SHP77 treated with DMSO at 0.1 percent for 48 hours (cell line): ENCODE data around the gene CCR5.
"Not testable (repeated sequence)": the region's sequence is repeated elsewhere in the genome, so short reads cannot be mapped to it uniquely, and the experiment has no call there.

ENCODE experiments used
- DNase-seq: peaks from one replicate; lab custom pipeline; 2025; lab: John Stamatoyannopoulos, UW

CCR5 gene

DNA sequence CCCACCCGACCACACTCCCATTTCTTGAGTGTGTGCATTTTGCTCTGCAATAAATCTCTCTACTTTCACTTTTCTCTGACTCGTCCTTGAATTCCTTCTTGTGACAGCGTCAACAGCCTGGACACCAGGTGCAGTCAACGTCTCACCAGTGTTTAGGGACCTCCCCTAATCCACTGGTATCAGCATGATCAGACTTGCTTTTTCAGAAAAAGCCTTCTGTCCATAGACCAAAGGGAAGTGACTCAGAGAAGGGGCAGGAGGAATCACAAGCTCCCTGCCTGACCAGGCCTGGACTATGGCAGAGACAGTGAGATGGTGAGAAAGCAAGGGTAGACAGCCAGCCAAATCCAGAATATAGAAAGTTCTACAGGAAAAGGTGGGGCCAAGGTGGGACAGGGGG is 15.5 kb downstream of the CCR5 start:
- no peak for DNase-seq

DNA sequence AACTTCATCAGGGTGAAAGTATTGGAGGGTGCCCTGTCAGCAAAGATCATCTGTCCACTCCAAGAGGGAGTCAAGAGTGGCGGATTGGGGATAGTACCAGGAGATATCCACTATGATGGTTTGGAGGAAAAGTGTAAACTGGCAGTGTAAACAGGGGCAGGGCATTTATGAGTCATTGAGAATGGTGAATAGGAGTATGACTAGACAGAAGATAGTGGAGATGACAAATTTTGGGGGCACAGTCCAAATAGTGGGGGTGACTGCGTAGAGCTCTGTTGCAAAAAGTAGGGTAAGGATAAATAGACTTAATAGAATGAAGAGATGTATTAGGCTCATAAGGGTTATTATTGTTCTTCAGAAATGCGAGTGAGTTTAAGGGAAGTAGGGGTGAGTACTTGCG is 18.1 kb downstream of the CCR5 start:
- DNase-seq: not testable (repeated sequence)

DNA sequence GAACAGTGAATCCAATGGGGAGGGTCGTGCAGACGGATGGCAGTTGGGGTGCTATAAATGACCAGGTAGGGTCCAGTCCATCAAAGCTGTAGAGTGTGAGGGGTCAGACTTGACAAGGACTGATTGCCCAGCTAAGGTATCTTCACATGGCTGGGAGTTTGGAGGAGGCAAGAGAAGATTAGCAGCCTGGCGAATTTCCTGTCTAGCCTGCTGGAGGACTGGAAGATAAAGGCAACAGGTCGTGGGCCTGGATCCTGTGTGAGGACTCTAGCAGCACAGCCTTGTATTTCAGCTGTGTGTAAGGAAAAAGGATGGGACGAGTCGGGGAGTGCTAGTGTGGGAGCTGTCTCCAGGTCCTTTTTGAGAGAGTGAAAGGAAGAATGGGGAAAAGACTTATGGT is 18.6 kb downstream of the CCR5 start:
- no peak for DNase-seq

DNA sequence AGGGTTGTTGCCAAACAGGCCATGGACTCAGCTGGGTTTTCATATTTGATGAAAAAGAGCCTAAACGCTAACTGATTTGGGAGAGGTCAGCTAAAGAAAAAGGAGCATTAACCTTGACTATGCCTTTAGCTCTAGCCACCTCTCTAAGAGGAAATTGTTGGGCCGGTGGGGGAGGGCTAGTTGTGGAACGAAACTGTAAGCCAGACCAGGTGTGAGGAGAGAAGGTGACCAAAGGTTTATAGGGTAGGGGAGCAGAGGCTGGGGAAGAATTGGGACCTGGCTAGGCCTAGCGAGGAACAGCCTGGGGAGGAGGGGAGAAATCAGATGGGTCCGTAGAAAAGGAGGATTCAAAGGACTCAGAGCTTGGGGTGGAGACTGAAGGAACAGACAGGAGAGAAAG is 20.8 kb downstream of the CCR5 start:
- not testable (repeated sequence) for DNase-seq

DNA sequence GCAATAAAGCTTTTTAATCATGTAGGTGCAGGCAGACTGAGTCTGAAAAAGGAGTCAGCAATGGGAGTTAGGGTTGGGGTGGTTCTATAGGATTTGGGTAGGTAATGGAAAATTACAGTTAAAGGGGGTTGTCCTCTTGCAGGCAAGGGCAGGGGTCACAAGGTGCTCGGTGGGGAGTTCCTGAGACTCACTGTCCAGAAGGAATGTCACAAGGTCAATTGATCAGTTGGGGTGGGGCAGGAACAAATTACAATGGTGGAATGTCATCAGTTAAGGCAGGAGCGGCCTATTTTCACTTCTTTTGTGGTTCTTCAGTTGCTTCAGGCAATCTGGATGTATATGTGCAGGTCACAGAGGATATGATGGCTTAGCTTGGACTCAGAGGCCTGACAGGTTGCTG is 22.3 kb downstream of the CCR5 start:
- no peak for DNase-seq

DNA sequence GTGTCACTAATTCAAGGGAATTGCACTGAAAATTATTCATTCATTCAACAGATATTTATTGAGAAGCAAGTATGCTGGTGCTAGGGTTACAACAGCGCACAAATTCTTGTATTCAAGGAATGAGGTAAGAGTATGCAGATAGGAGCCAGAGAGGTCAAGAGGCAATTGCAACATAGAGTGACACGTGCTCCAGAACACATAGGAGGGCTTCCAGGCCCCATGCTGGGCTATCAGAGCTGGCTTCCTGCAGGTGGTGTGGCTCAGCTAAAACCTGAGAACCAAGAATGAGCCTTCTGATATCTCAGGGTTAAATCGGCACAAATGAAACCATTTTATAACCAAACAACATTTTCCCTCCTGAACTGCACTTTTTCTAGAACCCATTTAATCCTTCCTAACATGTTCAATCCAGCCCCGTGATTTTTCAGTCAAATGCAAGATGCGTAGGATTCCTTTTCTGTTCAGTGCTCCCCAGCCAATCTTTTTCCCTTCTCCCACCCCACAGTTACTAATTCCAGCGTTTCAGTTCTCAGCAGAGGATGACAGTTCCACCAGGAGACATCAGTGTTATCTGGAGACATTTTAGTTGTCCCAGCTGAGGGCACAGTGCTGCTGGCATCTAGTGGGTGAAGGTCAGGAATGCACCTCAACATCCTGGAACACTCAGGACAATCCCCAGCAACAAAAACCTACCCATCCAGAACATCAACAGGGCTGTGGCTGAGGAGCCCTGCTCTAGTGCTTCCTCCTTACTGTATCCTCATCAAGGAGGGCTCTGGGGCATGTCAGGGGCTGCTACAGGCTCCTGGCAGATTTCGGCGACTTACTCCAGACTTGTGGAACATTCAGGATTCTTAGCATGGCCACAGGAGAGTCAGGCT is 23.0 kb downstream of the CCR5 start:
- no peak for DNase-seq

DNA sequence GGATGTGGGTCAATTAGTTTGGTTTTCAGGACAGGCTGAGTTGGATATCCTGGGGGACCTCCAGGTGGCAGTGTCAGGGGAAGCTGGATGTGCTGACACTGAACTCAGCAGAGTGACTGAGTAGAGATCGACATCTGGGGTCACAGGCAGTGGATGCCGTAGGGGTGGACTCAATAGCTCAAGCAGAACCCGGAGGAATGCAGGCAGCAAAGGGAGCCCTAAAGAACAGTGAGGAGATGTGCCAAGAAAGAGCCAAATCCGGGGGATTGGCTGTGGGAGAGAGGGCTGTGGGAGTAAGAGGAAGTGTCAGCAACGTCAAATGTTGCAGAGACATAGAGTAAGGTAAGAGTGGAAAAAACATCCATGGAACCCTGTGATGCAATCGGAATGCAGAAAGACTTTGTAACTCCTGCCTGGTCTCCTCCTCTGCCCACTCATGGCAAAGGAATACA is 24.5 kb downstream of the CCR5 start:
- DNase-seq: no peak

DNA sequence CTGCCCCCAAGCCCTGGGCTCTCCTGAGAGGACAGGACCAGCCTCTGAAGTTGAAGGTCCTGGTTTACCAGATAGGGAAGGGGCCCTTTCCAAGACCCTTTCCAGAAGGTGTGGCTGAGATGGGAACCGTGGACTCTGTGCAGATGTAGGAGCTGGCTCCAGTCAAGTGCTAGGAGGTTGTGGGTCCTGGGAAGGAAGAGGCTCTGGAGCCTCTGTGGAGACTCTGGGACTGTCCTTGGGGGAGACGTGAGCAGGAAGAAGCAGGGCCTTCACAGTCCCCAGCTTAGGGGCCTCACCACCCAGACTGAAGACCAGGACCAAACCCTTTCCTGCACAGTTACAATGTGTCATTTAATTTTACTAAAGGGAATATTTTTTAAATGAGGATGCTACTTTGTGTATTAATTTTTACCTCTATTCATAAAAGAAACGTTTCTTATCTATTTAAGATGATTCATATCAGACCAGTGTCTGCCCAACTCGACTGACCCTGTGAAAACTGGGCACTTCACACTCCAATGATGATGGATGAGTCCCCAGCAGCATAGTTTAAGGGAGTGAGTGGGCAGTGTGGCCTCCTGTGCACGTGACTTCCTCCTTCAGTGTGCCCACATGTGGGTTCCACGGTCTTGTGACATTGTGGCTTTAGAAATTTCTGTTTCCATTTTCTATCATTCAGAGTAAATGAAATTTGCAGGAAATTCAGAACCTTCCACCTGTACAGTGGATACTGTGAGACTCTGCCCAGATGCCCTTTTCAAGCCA is 25.2 kb downstream of the CCR5 start:
- no peak for DNase-seq

DNA sequence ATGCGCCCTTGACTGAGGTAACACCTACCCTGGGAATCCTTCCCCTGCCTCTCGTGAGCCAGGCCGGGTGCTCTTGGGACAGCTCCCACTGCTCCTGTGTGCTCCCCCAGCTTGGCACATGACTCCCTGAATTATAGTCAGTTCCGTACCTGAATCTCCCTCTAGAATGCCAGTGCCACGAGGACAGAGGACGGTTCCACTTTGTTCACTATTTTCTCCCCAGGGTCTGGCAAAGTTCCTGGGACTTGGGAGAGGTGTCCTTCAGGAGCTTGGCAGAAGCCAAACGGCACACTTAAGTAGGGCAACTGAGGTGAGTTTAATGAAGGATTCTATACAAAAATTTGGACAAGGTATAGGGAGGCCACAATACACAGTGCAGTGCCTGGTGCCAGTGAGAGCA is 26.4 kb downstream of the CCR5 start:
- DNase-seq: no peak

DNA sequence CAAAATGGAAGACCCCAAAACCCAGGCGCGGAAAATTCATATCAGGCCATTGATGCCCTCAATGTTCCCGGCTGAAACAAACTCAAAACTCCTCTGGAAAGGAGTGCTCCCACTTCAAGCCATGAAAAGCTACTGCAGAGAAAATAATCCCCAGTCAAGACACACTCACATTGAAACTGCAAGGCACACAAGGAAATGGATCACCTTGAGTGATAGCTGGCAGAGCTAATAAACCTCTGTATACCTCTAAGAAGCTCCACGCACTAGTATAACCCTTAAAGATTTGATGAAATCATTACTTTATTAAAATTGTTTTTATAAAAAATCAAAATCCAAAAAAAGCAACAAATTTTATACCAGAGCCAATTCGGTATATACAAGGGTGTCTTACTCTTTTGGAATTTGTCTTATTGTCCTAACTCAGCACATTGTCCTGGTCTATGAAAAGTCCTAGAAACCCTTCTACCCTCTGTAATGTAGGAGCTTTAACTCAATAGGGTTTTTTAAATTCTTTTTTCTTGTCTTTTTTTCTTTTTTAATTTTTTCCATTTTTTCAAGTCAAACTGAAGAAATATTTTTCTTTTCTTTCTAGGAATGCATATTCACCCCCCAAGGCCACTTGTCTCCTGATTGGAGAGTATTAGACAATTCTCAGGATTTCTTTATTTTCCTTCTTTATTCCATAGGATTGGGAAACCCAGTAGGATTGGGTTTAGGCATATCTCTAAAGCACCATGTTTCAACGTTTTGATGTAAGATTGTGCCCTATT is 27.6 kb downstream of the CCR5 start:
- DNase-seq: no peak

DNA sequence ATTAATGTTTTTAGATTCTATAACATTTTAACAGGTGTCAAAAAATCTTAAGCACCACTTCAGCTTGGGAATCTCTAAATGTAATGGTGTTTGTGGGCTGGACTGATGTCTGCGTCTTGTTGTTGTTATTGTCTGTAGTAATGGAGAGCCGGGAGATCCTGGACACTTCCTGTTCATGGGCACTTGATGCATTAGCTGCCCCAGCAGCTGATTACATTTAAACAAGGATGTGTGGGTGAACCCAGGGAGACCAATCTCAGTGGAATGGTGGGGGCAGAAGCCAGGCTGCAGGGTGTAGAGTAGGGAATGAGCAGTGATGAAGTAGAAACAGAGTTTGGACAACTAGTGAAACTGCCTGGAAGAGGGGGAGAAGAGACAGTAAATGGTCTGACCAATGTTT is 28.4 kb downstream of the CCR5 start:
- no peak for DNase-seq

DNA sequence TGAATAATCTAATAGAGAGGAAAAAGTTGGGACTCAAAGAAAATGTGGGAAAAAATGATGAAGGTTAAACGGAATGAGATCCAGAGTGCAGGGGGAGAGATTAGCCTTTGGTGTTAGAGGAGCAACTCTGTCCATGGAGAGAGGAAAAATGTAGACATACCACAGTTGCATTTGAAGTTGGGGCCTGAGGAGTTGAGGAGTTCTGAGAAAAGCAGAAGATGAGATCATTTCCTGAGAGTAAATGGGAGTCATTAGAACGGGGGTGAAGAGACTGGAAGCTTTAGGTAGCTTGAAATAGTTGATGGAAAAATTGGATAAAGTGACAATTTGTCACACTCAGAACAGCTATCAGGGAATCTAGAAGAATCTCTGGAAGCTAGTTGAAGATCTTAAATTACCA is 28.8 kb downstream of the CCR5 start:
- no peak for DNase-seq

DNA sequence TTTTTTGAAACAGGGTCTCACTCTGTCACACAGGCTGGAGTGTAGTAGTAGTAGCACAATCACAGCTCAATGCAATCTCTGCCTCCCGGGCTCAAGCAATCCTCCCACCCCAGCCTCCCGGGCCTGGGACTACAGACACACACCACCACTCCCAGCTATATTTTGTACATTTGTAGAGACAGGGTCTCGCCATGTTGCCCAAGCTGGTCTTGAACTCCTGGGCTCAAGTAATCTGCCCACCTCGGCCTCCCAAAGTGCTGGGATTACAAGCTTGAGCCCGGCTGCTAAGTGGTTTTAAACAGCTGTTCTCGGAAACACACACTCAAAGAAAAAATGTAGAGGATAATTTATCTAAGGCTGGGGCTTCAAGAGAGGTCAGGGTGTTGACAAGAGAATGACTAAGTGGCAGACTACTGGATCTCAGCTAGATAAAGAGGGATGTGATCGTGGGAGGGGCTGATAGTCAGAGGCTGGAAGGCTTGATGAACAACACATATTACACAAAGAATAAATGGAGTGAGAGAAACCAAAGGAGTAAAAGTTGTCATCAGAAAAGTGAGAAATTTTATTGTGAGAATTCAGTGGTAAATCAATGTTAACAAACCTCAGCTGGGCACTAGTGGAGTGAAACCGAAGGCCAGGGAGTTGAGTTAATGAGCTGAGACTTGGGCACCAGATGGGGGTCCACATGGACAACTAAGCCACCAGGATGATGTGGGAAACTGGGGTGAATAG is 29.4 kb downstream of the CCR5 start:
- no peak for DNase-seq

DNA sequence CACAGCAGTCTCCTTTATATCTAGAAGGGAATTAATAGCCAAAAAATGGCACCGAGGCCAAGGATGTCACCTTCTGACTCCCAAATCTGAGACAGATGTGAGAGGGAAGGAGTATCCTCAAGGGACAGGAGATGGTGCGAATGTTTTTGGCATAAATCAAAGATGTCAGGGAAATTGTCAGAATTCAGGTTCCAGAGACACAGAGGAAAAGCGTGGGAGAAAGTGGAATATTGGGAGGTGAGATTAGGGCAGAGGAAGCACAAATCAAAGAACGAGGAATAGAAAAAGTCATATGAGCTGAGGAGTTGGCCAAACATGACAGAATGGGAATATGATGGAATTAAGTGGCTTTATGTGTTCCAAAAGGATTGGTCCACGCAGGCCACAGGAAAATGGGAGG is 30.1 kb downstream of the CCR5 start:
- no peak for DNase-seq

DNA sequence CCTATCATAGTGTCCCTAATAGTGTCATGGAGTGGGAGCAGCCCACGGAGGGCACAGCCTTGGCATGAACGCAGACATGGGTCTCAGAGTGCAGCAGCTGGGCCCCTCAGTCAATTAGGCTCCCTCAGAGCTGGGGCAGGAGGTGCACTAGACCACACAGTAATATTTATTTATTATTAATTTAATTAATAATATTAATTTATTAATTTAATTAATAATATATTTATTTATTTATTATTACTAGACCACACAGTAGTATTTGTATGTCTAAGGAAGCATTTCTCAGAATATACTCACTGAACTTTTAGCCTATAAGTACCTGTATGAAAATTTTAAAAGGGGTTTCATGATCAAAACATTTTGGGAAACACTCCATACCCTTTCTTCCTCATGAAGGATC is 30.8 kb downstream of the CCR5 start:
- no peak for DNase-seq

DNA sequence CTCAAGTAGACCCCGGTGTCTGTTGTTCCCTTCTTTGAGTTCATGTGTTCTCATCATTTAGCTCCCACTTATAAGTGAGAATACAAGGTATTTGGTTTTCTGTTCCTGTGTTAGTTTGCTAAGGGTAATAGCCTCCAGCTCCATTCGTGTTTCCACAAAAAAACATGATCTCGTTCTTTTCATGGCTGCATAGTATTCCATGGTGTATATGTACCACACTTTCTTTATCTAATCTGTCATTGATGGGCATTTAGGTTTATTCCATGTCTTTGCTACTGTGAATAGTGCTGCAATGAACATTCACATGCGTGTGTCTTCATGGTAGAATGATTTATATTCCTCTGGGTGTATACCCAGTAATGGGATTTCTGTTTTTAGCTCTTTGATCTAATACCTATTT is 32.2 kb downstream of the CCR5 start:
- DNase-seq: not testable (repeated sequence)

DNA sequence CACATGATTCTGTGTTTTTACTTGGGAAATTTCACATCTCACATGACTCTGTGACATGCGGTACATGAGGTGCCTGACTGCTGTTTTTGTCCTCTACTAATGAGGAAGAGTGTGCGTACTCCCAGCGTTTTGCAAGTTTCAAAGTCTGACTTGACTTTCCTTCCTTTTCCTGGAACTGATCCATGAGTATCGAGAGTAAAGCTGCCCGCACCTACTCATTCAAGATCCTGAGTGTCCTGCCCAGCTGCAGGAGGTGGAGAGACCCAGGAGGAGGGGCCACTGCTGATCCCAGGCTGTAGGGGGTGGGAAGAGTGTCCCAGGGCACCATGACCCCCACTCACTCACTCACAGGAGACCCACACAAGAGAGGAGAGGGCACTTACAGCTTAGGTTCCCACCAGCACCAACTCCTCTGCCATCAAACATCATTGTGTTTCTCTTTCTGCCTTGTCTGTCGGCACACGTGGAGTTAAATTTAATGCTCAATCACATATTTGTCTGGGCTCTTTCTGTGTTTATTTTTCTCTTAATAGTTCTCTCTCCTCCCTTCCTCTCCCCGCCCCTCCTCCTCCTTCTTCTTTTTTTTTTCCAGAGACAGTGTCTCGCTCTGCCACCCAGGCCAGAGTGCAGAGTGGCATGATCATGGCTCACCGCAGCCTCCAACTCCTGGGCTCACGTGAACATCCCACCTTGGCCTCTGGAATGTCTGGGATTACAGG is 34.7 kb downstream of the CCR5 start:
- no peak for DNase-seq

DNA sequence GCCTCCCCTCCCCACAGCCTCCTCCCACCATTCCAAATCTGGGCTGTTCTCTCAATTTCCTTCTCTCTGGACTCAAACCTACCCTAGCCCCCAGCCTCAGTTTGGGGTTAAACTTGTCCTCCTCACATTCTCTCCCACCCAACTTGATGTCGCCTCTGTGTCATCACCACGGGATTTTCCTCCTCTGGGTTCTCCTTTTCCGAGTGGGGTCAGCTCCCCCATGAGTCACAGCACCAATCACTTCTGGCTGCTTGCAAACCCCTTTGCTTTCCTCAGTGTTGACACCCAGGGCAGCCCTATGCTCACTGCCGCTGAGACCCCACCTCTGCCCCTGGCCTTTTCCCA is 35.7 kb downstream of the CCR5 start:
- DNase-seq: no peak

DNA sequence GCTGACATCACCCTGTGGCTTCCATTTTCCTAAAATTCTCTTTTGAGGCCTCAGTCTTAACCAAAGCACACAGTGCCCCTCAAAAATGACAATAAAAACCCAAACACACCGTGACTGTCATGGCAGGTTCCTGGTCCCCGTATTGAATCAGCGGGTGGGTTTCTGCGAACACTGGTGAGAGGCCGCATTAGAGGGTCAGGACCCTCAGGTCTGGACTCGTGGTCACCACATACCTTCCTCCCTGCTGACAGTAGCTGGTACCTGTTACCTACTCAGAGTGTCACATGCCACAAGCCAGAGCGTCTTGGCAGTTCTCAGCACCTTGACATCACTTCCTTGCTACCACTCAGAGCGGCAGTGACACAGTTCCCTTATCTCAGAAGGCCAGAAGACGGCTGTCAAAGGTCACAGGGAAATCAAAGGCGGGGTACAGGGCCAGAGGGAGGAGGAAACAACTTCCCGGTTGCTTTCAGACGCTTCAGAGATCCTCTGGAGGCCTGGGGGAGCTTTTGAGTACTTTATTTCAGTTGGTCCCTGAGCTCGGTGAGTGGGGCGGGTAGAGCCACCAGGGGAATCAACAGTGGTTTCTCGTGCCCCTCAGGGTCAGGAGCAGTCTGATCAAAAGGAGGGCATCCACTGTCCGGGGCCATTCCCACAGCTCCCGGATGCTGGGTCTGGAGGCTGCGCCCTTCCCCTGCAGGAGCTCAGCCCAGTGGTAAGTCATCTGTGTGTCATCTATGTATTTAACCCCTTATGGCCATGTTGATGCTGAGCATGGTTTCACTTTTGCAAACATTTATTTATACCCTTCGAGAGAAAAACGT is 36.3 kb downstream of the CCR5 start, which contains the start of the genes CCR5AS and CCRL2:
Gene CCR5AS, minus strand, starts transcription at position 279 of the 824 bp plus-strand sequence.
Gene CCRL2, plus strand, starts transcription at position 472 of the 824 bp plus-strand sequence. CDS start 821 bp downstream, outside the sequence.
- DNase-seq: no peak

DNA sequence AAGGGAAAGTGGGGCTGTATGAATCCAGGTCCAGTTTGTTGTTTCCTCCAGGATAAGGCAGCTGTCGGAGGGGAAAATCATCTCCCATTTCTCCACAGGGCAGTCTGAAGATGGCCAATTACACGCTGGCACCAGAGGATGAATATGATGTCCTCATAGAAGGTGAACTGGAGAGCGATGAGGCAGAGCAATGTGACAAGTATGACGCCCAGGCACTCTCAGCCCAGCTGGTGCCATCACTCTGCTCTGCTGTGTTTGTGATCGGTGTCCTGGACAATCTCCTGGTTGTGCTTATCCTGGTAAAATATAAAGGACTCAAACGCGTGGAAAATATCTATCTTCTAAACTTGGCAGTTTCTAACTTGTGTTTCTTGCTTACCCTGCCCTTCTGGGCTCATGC is 37.2 kb downstream of the CCR5 start:
- DNase-seq: no peak
